Endothelial cell of umbilical vein (primary cell): ENCODE results near the gene BCAN.

ENCODE experiments used
- POLR2A ChIP-seq: IDR thresholded peaks from 2 replicates; pipeline ENCODE4 v1.6.1; 2012; ENCODE audit warnings: low read depth, mild to moderate bottlenecking, control low read depth, low read length
- TF ChIP-seq, protein P1 (sequence below), 2 donors: IDR thresholded peaks; 1 replicate in 1 of 2; 2 replicates in 1 of 2; pipeline ENCODE4 v1.5.1; 2011; ENCODE audit warnings: low read length in 2 of 2, mild to moderate bottlenecking in 2 of 2, moderate library complexity in 2 of 2, control low read depth in 1 of 2, inconsistent platforms in 1 of 2, low read depth in 1 of 2; ENCODE audit not compliant: insufficient read depth in 1 of 2; ENCODE audit errors: extremely low read depth in 1 of 2

DNA sequence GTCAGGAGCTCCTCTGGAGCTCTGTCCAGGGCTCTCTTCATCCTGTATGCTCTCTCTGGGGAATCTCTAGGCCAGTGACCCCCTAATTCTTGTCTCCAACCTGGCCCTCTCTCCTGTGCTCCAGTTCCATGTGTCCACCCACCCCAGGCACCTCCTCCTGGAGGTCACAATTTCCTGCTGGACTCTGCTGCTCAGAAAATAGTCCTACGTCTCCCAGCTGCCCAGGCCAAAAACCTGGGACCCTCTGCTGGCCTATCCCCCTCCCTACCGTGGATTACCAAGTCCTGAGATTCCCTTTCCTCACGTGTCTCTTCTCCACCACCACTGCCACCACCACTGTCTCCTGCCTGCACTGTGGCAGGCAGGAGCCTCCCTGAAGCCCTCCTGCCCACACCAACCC lies 23.6 kb downstream of the BCAN start:
- TF ChIP-seq, protein P1, sequence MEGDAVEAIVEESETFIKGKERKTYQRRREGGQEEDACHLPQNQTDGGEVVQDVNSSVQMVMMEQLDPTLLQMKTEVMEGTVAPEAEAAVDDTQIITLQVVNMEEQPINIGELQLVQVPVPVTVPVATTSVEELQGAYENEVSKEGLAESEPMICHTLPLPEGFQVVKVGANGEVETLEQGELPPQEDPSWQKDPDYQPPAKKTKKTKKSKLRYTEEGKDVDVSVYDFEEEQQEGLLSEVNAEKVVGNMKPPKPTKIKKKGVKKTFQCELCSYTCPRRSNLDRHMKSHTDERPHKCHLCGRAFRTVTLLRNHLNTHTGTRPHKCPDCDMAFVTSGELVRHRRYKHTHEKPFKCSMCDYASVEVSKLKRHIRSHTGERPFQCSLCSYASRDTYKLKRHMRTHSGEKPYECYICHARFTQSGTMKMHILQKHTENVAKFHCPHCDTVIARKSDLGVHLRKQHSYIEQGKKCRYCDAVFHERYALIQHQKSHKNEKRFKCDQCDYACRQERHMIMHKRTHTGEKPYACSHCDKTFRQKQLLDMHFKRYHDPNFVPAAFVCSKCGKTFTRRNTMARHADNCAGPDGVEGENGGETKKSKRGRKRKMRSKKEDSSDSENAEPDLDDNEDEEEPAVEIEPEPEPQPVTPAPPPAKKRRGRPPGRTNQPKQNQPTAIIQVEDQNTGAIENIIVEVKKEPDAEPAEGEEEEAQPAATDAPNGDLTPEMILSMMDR (IDR thresholded peaks at IDR 0.05; ENCODE audit: extremely low read depth in 1 of 2, insufficient read depth in 1 of 2, low read depth in 1 of 2, low read length in 2 of 2) = no peak
- TF ChIP-seq POLR2A = no peak
